Measurements from ENCODE around the gene SPATA20.

Gene SPATA20

GRCh38 chr17:50554201-50554600, 7.2 kb downstream of the SPATA20 start:
- no peak overlapping the region for H2AFZ ChIP-seq (ENCODE audit: low read depth, low read length)
- TF ChIP-seq EZH2 (IDR thresholded peaks at IDR 0.05; ENCODE audit: borderline replicate concordance, low read depth, low read length, severe bottlenecking) (no peak), CTCF (IDR thresholded peaks at IDR 0.05; ENCODE audit: borderline replicate concordance, extremely low read depth, low read length, poor library complexity, severe bottlenecking) (no peak)
- DNase-seq = no peak
- peaks cover 3% of the 10 kb centered on the region; the same call in 1 of the 2 replicates for H4K20me1 ChIP-seq (ENCODE audit: insufficient read depth, low read length)
- H3K27me3 ChIP-seq (ENCODE audit: insufficient read depth, low read length, poor library complexity) = no peaks in the 10 kb centered on the region
- ATAC-seq (ENCODE audit: insufficient read depth, low read depth) = no peak
- H3K36me3 ChIP-seq (ENCODE audit: insufficient read depth, low read length) = no peaks in the 10 kb centered on the region
- H3K4me1 ChIP-seq (ENCODE audit: insufficient read depth, low read length) = no peaks in the 10 kb centered on the region
- H3K9ac ChIP-seq (ENCODE audit: low read depth, low read length) = no peak overlapping the region
- no peak overlapping the region for H3K27ac ChIP-seq (ENCODE audit: low read length)
- H3K4me3 ChIP-seq (ENCODE audit: low read depth in 1 of 2, low read length in 2 of 2) = no peak overlapping the region
- H3K9me3 ChIP-seq (ENCODE audit: insufficient read depth, low read length, severe bottlenecking) = no peaks in the 10 kb centered on the region
- H3K4me2 ChIP-seq (ENCODE audit: insufficient read depth, low read length) = no peak overlapping the region
- no peaks in the 10 kb centered on the region for H3K79me2 ChIP-seq (ENCODE audit: insufficient read depth, low read length)

DNA sequence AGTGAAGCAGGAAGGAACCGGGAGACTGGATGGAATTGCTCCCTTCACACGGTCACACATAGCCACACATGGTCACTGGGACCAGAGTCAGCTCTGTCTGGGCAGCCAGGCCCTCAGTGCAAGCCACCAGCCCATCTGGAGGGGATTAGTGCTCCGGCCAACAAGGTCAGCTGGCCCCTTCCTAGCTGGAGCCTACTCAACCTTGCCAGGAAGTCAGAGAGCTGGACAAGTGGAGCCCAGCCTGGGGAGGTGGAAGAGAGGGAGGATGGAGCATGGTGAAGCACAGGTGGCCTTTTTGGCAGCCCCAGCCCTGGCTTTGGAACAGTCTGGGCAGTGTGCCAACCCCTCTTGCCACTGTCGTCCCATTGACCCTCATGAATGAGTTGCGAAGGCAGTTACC, 9.8 kb downstream of the SPATA20 start:
- no peak for TF ChIP-seq CTCF (IDR thresholded peaks at IDR 0.05; ENCODE audit: borderline replicate concordance, extremely low read depth, low read length, poor library complexity, severe bottlenecking)
- TF ChIP-seq EZH2 (IDR thresholded peaks at IDR 0.05; ENCODE audit: borderline replicate concordance, low read depth, low read length, severe bottlenecking) = no peak
- Histone ChIP-seq H3K9ac (ENCODE audit: low read depth, low read length) (no peak overlapping the region), H3K4me1 (ENCODE audit: insufficient read depth, low read length) (no peaks in the 10 kb centered on the region), H3K27ac (ENCODE audit: low read length) (no peak overlapping the region), H3K9me3 (ENCODE audit: insufficient read depth, low read length, severe bottlenecking) (no peaks in the 10 kb centered on the region), H3K36me3 (ENCODE audit: insufficient read depth, low read length) (no peaks in the 10 kb centered on the region), H3K4me2 (ENCODE audit: insufficient read depth, low read length) (no peak overlapping the region), H4K20me1 (ENCODE audit: insufficient read depth, low read length) (peaks cover 3% of the 10 kb centered on the region; the same call in 1 of the 2 replicates), H2AFZ (ENCODE audit: low read depth, low read length) (no peak overlapping the region), H3K79me2 (ENCODE audit: insufficient read depth, low read length) (no peaks in the 10 kb centered on the region), H3K27me3 (ENCODE audit: insufficient read depth, low read length, poor library complexity) (no peaks in the 10 kb centered on the region), H3K4me3 (ENCODE audit: low read depth in 1 of 2, low read length in 2 of 2) (no peak overlapping the region)
- ATAC-seq (ENCODE audit: insufficient read depth, low read depth) (no peak), DNase-seq (no peak)

DNA sequence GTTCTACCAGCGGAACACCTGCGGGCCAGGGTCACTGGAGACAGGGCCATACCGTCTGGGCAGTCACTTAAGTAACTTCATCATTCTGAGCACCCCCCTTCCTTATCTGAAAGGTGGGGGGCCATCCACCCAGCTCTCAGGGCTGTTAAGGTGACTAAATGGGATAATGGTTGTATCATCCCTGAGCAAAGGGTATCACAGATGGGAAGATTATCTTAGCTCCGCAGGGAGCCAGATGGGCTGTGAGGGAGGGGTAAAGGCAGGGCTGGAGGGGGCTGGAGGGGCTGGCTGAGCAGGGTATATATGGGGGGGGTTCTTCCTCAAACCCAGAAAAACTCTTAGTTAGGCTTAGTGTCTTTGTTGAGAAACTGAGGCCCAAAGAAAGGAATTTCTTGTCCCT, 10.7 kb downstream of the SPATA20 start:
- no peak overlapping the region for H3K27ac ChIP-seq (ENCODE audit: low read length)
- no peak overlapping the region for H3K4me2 ChIP-seq (ENCODE audit: insufficient read depth, low read length)
- no peaks in the 10 kb centered on the region for H3K36me3 ChIP-seq (ENCODE audit: insufficient read depth, low read length)
- no peaks in the 10 kb centered on the region for H3K79me2 ChIP-seq (ENCODE audit: insufficient read depth, low read length)
- ATAC-seq (ENCODE audit: insufficient read depth, low read depth) = no peak
- H3K4me1 ChIP-seq (ENCODE audit: insufficient read depth, low read length) = no peaks in the 10 kb centered on the region
- no peak overlapping the region for H2AFZ ChIP-seq (ENCODE audit: low read depth, low read length)
- DNase-seq = no peak
- H3K9me3 ChIP-seq (ENCODE audit: insufficient read depth, low read length, severe bottlenecking) = no peaks in the 10 kb centered on the region
- no peak overlapping the region for H3K4me3 ChIP-seq (ENCODE audit: low read depth in 1 of 2, low read length in 2 of 2)
- H3K27me3 ChIP-seq (ENCODE audit: insufficient read depth, low read length, poor library complexity) = peaks cover 6% of the 10 kb centered on the region
- H4K20me1 ChIP-seq (ENCODE audit: insufficient read depth, low read length) = peaks cover 3% of the 10 kb centered on the region; the same call in 1 of the 2 replicates
- H3K9ac ChIP-seq (ENCODE audit: low read depth, low read length) = no peak overlapping the region
- TF ChIP-seq CTCF (IDR thresholded peaks at IDR 0.05; ENCODE audit: borderline replicate concordance, extremely low read depth, low read length, poor library complexity, severe bottlenecking) = no peak

DNA sequence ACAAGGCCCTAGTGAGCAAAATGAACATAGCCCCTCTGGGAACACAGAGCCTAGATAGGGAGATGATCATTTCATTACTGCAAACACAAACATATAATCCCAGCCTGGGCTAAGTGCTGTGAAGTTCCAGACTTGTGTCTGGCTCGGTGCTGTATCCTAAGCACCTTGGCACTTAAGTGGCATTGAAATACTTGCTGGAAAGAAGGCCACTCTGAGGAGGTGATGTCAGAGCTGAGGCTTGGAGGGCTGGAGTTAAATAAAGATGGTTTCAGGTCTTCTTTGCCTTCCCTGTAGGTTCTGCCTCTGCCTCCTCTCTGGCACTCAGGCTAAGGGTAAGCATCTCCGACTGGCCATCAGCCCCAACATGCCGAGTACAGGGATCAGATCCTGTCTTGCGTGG, 11.1 kb downstream of the SPATA20 start:
- H3K4me2 ChIP-seq (ENCODE audit: insufficient read depth, low read length) = no peak overlapping the region
- no peaks in the 10 kb centered on the region for H3K4me1 ChIP-seq (ENCODE audit: insufficient read depth, low read length)
- H4K20me1 ChIP-seq (ENCODE audit: insufficient read depth, low read length) = peaks cover 3% of the 10 kb centered on the region; the same call in 1 of the 2 replicates
- DNase-seq (no peak), ATAC-seq (ENCODE audit: insufficient read depth, low read depth) (no peak)
- peaks cover 10% of the 10 kb centered on the region for H3K27me3 ChIP-seq (ENCODE audit: insufficient read depth, low read length, poor library complexity)
- H3K4me3 ChIP-seq (ENCODE audit: low read depth in 1 of 2, low read length in 2 of 2) = no peak overlapping the region
- TF ChIP-seq CTCF (IDR thresholded peaks at IDR 0.05; ENCODE audit: borderline replicate concordance, extremely low read depth, low read length, poor library complexity, severe bottlenecking) = no peak
- TF ChIP-seq EZH2 (IDR thresholded peaks at IDR 0.05; ENCODE audit: borderline replicate concordance, low read depth, low read length, severe bottlenecking) = no peak
- H3K79me2 ChIP-seq (ENCODE audit: insufficient read depth, low read length) = no peaks in the 10 kb centered on the region
- H2AFZ ChIP-seq (ENCODE audit: low read depth, low read length) = no peak overlapping the region
- H3K9me3 ChIP-seq (ENCODE audit: insufficient read depth, low read length, severe bottlenecking) = no peaks in the 10 kb centered on the region
- no peaks in the 10 kb centered on the region for H3K36me3 ChIP-seq (ENCODE audit: insufficient read depth, low read length)
- H3K27ac ChIP-seq (ENCODE audit: low read length) = no peak overlapping the region
- no peak overlapping the region for H3K9ac ChIP-seq (ENCODE audit: low read depth, low read length)
